Psoas muscle (tissue), 8 donors: ENCODE results near the gene DDIT4. TPM values are rescaled to one million over a fixed set of nuclear protein-coding genes. Genes with fewer than 3 reads are reported as not detected.

ENCODE experiments used
- ATAC-seq, 4 donors: fragments of 200-7000 bp; cut with Tn5 transposase; one replicate each; pipeline ENCODE4 v1.9.1; 2020; ENCODE audit warnings: moderate library complexity in 3 of 4, mild to moderate bottlenecking in 2 of 4
- DNase-seq, 2 donors: peaks; one replicate each; pipeline ENCODE4 v3.0.0-alpha.2; 2020
- H3K27ac ChIP-seq: fragments of 200-600 bp; one replicate; pipeline ENCODE4 v1.8.0; 2022
- H3K27me3 ChIP-seq, 3 donors: fragments of 200-600 bp in 1 of 3; one replicate each; pipeline versions ENCODE4 v1.6.1 to v1.8.0; 2013 to 2022; ENCODE audit warnings: low read length in 2 of 3, mild to moderate bottlenecking in 2 of 3, moderate library complexity in 1 of 3; ENCODE audit not compliant: insufficient read depth in 3 of 3
- H3K36me3 ChIP-seq, 2 donors: fragments of 200-600 bp in 1 of 2; one replicate each; pipeline versions ENCODE4 v1.6.1 to v1.8.0; 2013 to 2022; ENCODE audit warnings: low read depth in 1 of 2, mild to moderate bottlenecking in 1 of 2, moderate library complexity in 1 of 2; ENCODE audit not compliant: insufficient read depth in 1 of 2
- H3K4me1 ChIP-seq: fragments of 200-600 bp; one replicate; pipeline ENCODE4 v1.8.0; 2022
- H3K4me3 ChIP-seq: fragments of 200-600 bp; one replicate; pipeline ENCODE4 v1.8.0; 2022; ENCODE audit warnings: mild to moderate bottlenecking
- H3K9me3 ChIP-seq: fragments of 200-600 bp; one replicate; pipeline ENCODE4 v1.8.0; 2022
- WGBS, 3 donors: extraction: QIAGEN DNeasy Blood & Tissue Kit; methylation state at CpG; one replicate each; pipeline versions ENCODE4 v1.1.6 to v1.1.7; 2013; 5-methylcytosine and 5-hydroxymethylcytosine counted together
- intact Hi-C, 2 donors: fragments of 100-400 bp; cut with DNase I; formaldehyde crosslinking; loops; one replicate each; pipeline versions ENCODE4 v1.11.0 to v1.14.2; 2022
- polyA plus RNA-seq, 3 donors: library from polyadenylated mRNA; stranded (reverse); fragments of 200-250 nt; gene quantifications; one replicate each; pipeline ENCODE4 v1.2.3, GENCODE V29; 2013
- total RNA-seq, 4 donors: library from RNA; stranded (reverse); fragmentation: NEBNext Ultra II Directional in 2 of 4; extraction: Animal tissue kit (Norgen Biotek cat#: 25700) in 2 of 4; gene quantifications; one replicate each; pipeline versions ENCODE4 v1.2.1 to v1.2.4, GENCODE V29; 2021 to 2023
- TF ChIP-seq, protein P1 (sequence below): fragments of 200-600 bp; IDR thresholded peaks from one replicate; pipeline ENCODE4 v1.8.0; 2022; ENCODE audit warnings: antibody characterized with exemption
- donor health status: healthy with polysubstance abuse.
- donor health status: DM: no; HTN: no; CAD: no; lungs with moderate emphysema.
- donor health status: Bipolar disorder and iron deficiency.
- donor health status: healthy.
- donor health status: DM: yes; HTN: yes; CAD: no.
- donor health status: DM: no; HTN: no; CAD: no.
- donor health status: DM: no; HTN: no; CAD: no.
- donor health status: DM: yes; HTN: yes; CAD: no.

The DDIT4 gene
- total and polyA plus RNA-seq, 7 donors, result 16.1 to 744 (median 114) TPM

GRCh38 chr10:72270607-72271281, 3.0 kb upstream of the DDIT4 start:
- TF ChIP-seq, protein P1, sequence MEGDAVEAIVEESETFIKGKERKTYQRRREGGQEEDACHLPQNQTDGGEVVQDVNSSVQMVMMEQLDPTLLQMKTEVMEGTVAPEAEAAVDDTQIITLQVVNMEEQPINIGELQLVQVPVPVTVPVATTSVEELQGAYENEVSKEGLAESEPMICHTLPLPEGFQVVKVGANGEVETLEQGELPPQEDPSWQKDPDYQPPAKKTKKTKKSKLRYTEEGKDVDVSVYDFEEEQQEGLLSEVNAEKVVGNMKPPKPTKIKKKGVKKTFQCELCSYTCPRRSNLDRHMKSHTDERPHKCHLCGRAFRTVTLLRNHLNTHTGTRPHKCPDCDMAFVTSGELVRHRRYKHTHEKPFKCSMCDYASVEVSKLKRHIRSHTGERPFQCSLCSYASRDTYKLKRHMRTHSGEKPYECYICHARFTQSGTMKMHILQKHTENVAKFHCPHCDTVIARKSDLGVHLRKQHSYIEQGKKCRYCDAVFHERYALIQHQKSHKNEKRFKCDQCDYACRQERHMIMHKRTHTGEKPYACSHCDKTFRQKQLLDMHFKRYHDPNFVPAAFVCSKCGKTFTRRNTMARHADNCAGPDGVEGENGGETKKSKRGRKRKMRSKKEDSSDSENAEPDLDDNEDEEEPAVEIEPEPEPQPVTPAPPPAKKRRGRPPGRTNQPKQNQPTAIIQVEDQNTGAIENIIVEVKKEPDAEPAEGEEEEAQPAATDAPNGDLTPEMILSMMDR, result no peak
- DNase-seq (no peak), ATAC-seq (no peak)
- Histone ChIP-seq H3K9me3 (no peaks in the 10 kb centered on the region), H3K27me3 (no peaks in the 10 kb centered on the region), H3K36me3 (no peaks in the 10 kb centered on the region), H3K4me3 (no peak overlapping the region), H3K27ac (peak overlapping the region; percentile 9), H3K4me1 (peaks cover 15% of the 10 kb centered on the region)
- intact Hi-C loops, result loop anchor here (5.0 kb wide), 2 partner anchors 33 to 52 kb away; no protein-coding TSS in a partner anchor
- WGBS, 3 donors, result 87 to 92% (median 89%) methylated on average over 5 of the region's 5 CpGs

- WGBS, 3 donors, result 2 to 6% (median 4%) methylated on average over 27 to 28 of the region's 28 CpGs
- Histone ChIP-seq H3K4me1 (peaks cover 20% of the 10 kb centered on the region), H3K27ac (peak overlapping the region; percentile 98), H3K36me3 (no peaks in the 10 kb centered on the region), H3K9me3 (no peaks in the 10 kb centered on the region), H3K27me3 (no peaks in the 10 kb centered on the region), H3K4me3 (peak overlapping the region; percentile 89)
- DNase-seq (peak; percentile 95 to 98), ATAC-seq (peak; percentile 61 to 75 (median 74))
- TF ChIP-seq, protein P1, result no peak
- intact Hi-C loops, result loop anchor here (5.0 kb wide), 2 partner anchors 36 to 49 kb away; no protein-coding TSS in a partner anchor
These were observed 875 bp upstream of the DDIT4 start for GRCh38 chr10:72272689-72273409.

- 0% methylated on average over 38 to 40 of the region's 40 CpGs for WGBS, 3 donors
- TF ChIP-seq, protein P1, result no peak
- H3K27me3 ChIP-seq, result no peaks in the 10 kb centered on the region
- H3K4me3 ChIP-seq, result peak overlapping the region; percentile 89
- no peak for DNase-seq
- peaks cover 27% of the 10 kb centered on the region for H3K4me1 ChIP-seq
- H3K9me3 ChIP-seq, result no peaks in the 10 kb centered on the region
- intact Hi-C loops, result loop anchor here (5.0 kb wide), 2 partner anchors 37 to 48 kb away; no protein-coding TSS in a partner anchor
- H3K27ac ChIP-seq, result peak overlapping the region; percentile 98
- no peaks in the 10 kb centered on the region for H3K36me3 ChIP-seq
- ATAC-seq, result peak in 3 of 4 donors; percentile 1 to 10 (median 1)
These were observed 547 bp downstream of the DDIT4 start for GRCh38 chr10:72274213-72274729.

- peak overlapping the region; percentile 89 for H3K4me3 ChIP-seq
- peak; percentile 36 to 66 (median 52) for ATAC-seq
- WGBS, 3 donors, result 5 to 7% (median 5%) methylated on average over 25 to 26 of the region's 26 CpGs
- no peaks in the 10 kb centered on the region for H3K27me3 ChIP-seq
- no peaks in the 10 kb centered on the region for H3K9me3 ChIP-seq
- peak overlapping the region; percentile 98 for H3K27ac ChIP-seq
- H3K36me3 ChIP-seq, result no peaks in the 10 kb centered on the region
- intact Hi-C loops, result loop anchor here (5.0 kb wide), 4 partner anchors 38 to 48 kb away; no protein-coding TSS in a partner anchor
- H3K4me1 ChIP-seq, result peaks cover 27% of the 10 kb centered on the region
- TF ChIP-seq, protein P1, result peak; percentile 70
- DNase-seq, result peak; percentile 82 to 93
These were observed 1.1 kb downstream of the DDIT4 start for GRCh38 chr10:72274730-72275350.
